H1 (cell line): ENCODE data around the gene LIPE. TPM values are rescaled to one million over a fixed set of nuclear protein-coding genes. Genes with fewer than 3 reads are reported as not detected.

ENCODE experiments used
- BACH1 ChIP-seq: IDR thresholded peaks from 2 replicates; pipeline ENCODE4 v1.6.1; 2012; ENCODE audit warnings: low read length, improper control_type of control experiment
- BRCA1 ChIP-seq: IDR thresholded peaks from 2 replicates; pipeline ENCODE4 v1.6.1; 2012; ENCODE audit warnings: low read depth, low read length, improper control_type of control experiment
- CHD2 ChIP-seq: IDR thresholded peaks from 2 replicates; pipeline ENCODE4 v1.6.1; 2012; ENCODE audit warnings: low read length, improper control_type of control experiment
- E2F6 ChIP-seq: IDR thresholded peaks from 2 replicates; pipeline ENCODE4 v1.6.1; 2012; ENCODE audit warnings: inconsistent platforms
- EP300 ChIP-seq, 2 experiments: IDR thresholded peaks; 1 replicate in 1 of 2; 2 replicates in 1 of 2; pipeline ENCODE4 v1.6.1; 2011 to 2012; ENCODE audit warnings: low read depth in 2 of 2, low read length in 2 of 2, mild to moderate bottlenecking in 2 of 2, borderline replicate concordance in 1 of 2, inconsistent platforms in 1 of 2, moderate library complexity in 1 of 2
- FOSL1 ChIP-seq: IDR thresholded peaks from 2 replicates; pipeline ENCODE4 v1.6.1; 2011; ENCODE audit warnings: mild to moderate bottlenecking, low read depth, low read length, moderate library complexity; ENCODE audit not compliant: insufficient read depth
- GABPA ChIP-seq: IDR thresholded peaks from 2 replicates; pipeline ENCODE4 v1.6.1; 2011; ENCODE audit warnings: mild to moderate bottlenecking, low read length, moderate library complexity, borderline replicate concordance; ENCODE audit not compliant: insufficient read depth
- GTF2F1 ChIP-seq: IDR thresholded peaks from 2 replicates; pipeline ENCODE4 v1.6.1; 2012; ENCODE audit warnings: low read depth, low read length, improper control_type of control experiment, borderline replicate concordance
- HDAC6 ChIP-seq: IDR thresholded peaks from one replicate; pipeline ENCODE4 v1.7.1; 2012; ENCODE audit warnings: low read depth, mild to moderate bottlenecking, inconsistent platforms, low read length, moderate library complexity
- JUN ChIP-seq: IDR thresholded peaks from 2 replicates; pipeline ENCODE4 v1.6.1; 2011; ENCODE audit warnings: low read depth, mild to moderate bottlenecking, improper control_type of control experiment, low read length
- JUND ChIP-seq: IDR thresholded peaks from 2 replicates; pipeline ENCODE4 v1.6.1; 2011; ENCODE audit warnings: mild to moderate bottlenecking, improper control_type of control experiment, low read length
- KDM5A ChIP-seq: fragments of 200-600 bp; IDR thresholded peaks from 2 replicates; pipeline ENCODE4 v1.7.1; 2012; ENCODE audit warnings: mild to moderate bottlenecking, low read length, inconsistent platforms, mixed read lengths
- MAFK ChIP-seq: IDR thresholded peaks from 2 replicates; pipeline ENCODE4 v1.6.1; 2012; ENCODE audit warnings: low read depth, mild to moderate bottlenecking, improper control_type of control experiment, low read length
- NRF1 ChIP-seq: IDR thresholded peaks from 2 replicates; pipeline ENCODE4 v1.6.1; 2011; ENCODE audit warnings: mild to moderate bottlenecking, low read depth, low read length, improper control_type of control experiment
- POLR2A ChIP-seq, 2 experiments: IDR thresholded peaks; 1 replicate in 1 of 2; 2 replicates in 1 of 2; pipeline ENCODE4 v1.6.1; 2011; ENCODE audit warnings: low read depth in 2 of 2, low read length in 2 of 2, mild to moderate bottlenecking in 2 of 2; ENCODE audit errors: control extremely low read depth in 1 of 2
- RNF2 ChIP-seq: fragments of 200-900, 300-1000 bp; sonication (generic); IDR thresholded peaks from 2 replicates; pipeline ENCODE4 v1.7.1; 2016; ENCODE audit warnings: borderline replicate concordance, low read depth, mild to moderate bottlenecking, antibody characterized with exemption, low read length; ENCODE audit not compliant: poor library complexity, severe bottlenecking; ENCODE audit errors: missing control alignments
- RXRA ChIP-seq: IDR thresholded peaks from 2 replicates; pipeline ENCODE4 v1.6.1; 2011; ENCODE audit warnings: low read depth, mild to moderate bottlenecking, low read length, moderate library complexity; ENCODE audit not compliant: insufficient read depth
- SAP30 ChIP-seq: fragments of 300-600 bp; sonication (generic); IDR thresholded peaks from 2 replicates; pipeline ENCODE4 v1.7.1; 2012; ENCODE audit warnings: low read length, moderate library complexity, mild to moderate bottlenecking, inconsistent platforms; ENCODE audit not compliant: insufficient read depth, insufficient replicate concordance
- SRF ChIP-seq: IDR thresholded peaks from 2 replicates; pipeline ENCODE4 v1.6.1; 2011; ENCODE audit warnings: mild to moderate bottlenecking, low read depth, low read length, moderate library complexity
- SUZ12 ChIP-seq: fragments of 200-600 bp; sonication (generic); IDR thresholded peaks from 2 replicates; pipeline ENCODE4 v1.6.1; 2012; ENCODE audit warnings: mild to moderate bottlenecking, inconsistent platforms, low read length, moderate library complexity, mixed read lengths
- TBP ChIP-seq: IDR thresholded peaks from 2 replicates; pipeline ENCODE4 v1.6.1; 2011; ENCODE audit warnings: low read depth, low read length, improper control_type of control experiment
- TCF12 ChIP-seq: IDR thresholded peaks from 2 replicates; pipeline ENCODE4 v1.6.1; 2011; ENCODE audit warnings: low read depth, mild to moderate bottlenecking, low read length
- TEAD4 ChIP-seq: IDR thresholded peaks from 2 replicates; pipeline ENCODE4 v1.6.1; 2012; ENCODE audit warnings: low read depth, low read length, inconsistent platforms, mixed read lengths
- USF2 ChIP-seq: IDR thresholded peaks from 2 replicates; pipeline ENCODE4 v1.6.1; 2011; ENCODE audit warnings: low read length, improper control_type of control experiment
- YY1 ChIP-seq: IDR thresholded peaks from 2 replicates; pipeline ENCODE4 v1.6.1; 2011; ENCODE audit warnings: low read depth, mild to moderate bottlenecking, low read length
- polyA plus RNA-seq, 7 experiments: library from polyadenylated mRNA; depleted of rRNA in 3 of 7; stranded (reverse) in 5 of 7; unstranded in 2 of 7; fragments of >200 nt in 5 of 7; fragments of 200-250 nt in 2 of 7; gene quantifications; 1 replicate in 5 of 7; 2 replicates in 1 of 7; 4 replicates in 1 of 7; pipeline versions ENCODE4 v1.2.1 to v1.2.3, GENCODE V29; 2011 to 2013; ENCODE audit warnings: missing spikeins in 2 of 7, mixed read lengths in 2 of 7
- total RNA-seq: library from RNA; stranded (reverse); fragmentation: NEBNext Ultra II Directional; extraction: Animal tissue kit (Norgen Biotek cat#: 25700); gene quantifications from 2 replicates; pipeline ENCODE4 v1.2.1, GENCODE V29; 2021

LIPE gene
- total and polyA plus RNA-seq, 2 of the 8 experiments (the other 6 are each of a cell fraction or from before 2014, with no cell fraction given) = 8.7 to 15.9 TPM

GRCh38 chr19:42370068-42370520, 57.1 kb downstream of the LIPE start (continued):
- TF ChIP-seq CHD2 (no peak), EP300 (IDR thresholded peaks at IDR 0.05; ENCODE audit: borderline replicate concordance in 1 of 2, low read depth in 2 of 2, low read length in 2 of 2) (peak in 1 of 2 experiments; percentile 58; a peak in 1 of 3 replicates), TEAD4 (no peak), GTF2F1 (no peak), USF2 (no peak), SAP30 (no peak), KDM5A (no peak), RXRA (no peak), POLR2A (IDR thresholded peaks at IDR 0.05; ENCODE audit: control extremely low read depth in 1 of 2, low read depth in 2 of 2, low read length in 2 of 2) (peak in 1 of 2 experiments; percentile 46; a peak in 1 of 3 replicates), BACH1 (peak; percentile 75; the same call in 1 of the 2 replicates), JUN (no peak), NRF1 (no peak), TBP (no peak), GABPA (no peak), JUND (no peak), FOSL1 (0 out of 2 replicates have a peak, but pooled peaks have one; percentile 73), TCF12 (peak; percentile 88), BRCA1 (no peak), RNF2 (no peak), SUZ12 (no peak), MAFK (no peak), YY1 (no peak), SRF (no peak), E2F6 (no peak), HDAC6 (no peak)
